HL-60/S4 treated with phorbol 12-myristate 13-acetate at 8.2 ng/mL for 4 days and 3 days (cell line): ENCODE results near the gene SYTL5.

Source experiments
- in situ Hi-C: fragments of 300-500 bp; cut with MboI; formaldehyde crosslinking; loops from 2 replicates; pipeline ENCODE4 v1.15.0; 2022; ENCODE audit warnings: low sequenced_read_pairs

Gene SYTL5

DNA sequence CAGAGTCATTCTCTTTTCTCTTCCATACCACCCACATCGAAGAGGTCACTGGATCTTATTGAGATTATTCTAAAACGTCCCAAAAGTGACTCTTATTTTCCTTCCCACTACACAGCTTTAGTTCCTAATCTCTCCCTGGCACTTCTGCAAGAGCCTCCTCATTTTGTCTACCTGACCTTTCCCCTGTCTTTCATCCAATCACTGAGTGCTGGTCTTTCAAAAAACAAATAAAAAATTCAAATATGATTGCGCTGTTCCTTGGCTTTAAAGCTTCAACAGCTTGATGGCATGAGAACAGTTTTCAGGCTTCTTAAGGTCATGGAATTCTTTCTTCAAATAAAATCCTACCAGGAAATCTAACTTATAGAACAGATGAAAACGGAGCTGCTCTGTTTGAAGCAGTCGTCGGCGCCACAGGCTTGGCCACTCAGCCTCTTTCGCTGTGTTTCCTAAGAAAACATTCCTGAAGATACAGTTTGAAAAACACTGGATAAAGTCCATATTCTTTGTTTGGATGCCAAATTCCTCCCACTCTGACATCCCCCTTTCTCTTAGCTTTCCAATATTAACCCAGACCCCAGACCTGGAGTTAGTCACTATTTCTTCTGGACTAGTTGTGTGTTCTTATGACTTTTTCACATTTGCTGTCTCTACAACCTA lies 12.5 kb downstream of the SYTL5 start:
- in situ Hi-C loops: no loop called here

DNA sequence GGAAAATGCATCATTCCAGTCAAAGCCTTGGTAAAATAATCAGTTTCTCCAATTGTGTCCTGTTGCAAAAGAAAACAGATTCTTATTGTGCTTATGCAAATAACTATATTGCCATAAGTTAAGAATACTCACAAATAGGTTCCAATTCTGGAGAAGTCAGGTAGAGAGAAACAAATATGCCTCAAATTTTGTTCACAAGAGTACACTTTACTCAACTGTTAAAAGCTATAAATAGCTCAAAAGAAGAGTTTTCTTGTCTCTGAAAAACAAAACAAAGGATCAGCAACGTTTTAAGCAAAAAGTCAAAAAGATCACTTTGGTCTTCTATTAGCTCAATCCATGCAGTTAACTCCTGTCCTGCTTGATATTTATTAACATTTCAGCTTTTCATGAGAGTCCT lies 21.9 kb downstream of the SYTL5 start:
- in situ Hi-C loops: no loop called here

DNA sequence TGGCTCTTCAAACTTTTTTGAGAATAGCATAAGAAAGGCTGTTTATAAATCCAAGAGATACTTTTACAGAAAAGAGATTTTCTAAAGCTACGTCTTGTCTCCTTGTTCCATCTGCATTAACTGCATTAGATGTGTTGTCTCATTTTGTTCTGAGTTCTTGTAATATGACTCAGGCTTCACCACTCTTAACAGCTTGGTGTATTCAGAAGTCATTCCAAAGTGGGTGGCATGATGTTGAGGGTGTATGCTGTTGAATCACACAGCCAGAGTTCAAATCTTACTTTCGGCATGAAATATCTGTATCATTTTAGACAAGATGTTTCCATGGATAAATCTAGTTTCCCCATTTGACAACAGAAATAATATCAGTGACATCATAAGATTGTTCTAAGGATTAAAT lies 30.1 kb downstream of the SYTL5 start:
- in situ Hi-C loops: no loop called here

DNA sequence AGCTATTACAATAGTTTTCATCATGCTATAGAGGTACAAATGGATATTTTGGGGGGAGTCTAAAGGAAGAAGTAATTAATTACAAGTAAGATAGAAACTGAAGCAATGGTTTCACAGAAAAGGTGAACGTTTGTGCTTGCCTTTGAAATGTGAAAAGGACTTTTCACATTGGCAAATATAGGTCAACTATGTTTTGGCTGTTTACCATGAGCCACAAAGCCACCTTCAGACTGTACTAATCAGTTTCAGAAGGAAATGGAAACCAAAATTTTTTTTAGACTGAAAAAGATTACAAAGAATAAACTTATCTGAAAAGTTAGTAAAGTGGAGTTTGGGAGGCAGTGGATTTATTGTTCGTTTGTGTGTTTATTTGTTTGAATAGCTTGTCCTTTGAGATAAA lies 32.1 kb downstream of the SYTL5 start:
- in situ Hi-C loops: no loop called here

DNA sequence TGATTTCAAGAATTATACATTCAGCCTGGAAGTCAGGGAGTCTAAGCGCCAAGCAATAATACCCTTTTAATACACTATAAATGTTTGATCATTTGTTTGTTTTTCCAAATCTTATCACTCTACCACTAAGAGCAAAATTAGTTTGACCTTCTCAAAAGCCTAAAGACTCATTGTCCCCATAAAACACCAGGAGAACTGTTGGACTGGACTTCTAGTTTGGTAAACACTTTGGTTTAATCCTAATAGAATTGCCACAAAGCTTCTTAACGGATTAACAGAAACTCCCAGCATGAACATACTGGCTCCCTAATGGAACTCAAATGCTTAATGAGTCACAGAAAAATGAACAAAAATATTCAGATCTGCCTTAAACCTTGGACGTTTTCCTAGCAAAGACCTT lies 34.9 kb downstream of the SYTL5 start:
- in situ Hi-C loops: no loop called here

DNA sequence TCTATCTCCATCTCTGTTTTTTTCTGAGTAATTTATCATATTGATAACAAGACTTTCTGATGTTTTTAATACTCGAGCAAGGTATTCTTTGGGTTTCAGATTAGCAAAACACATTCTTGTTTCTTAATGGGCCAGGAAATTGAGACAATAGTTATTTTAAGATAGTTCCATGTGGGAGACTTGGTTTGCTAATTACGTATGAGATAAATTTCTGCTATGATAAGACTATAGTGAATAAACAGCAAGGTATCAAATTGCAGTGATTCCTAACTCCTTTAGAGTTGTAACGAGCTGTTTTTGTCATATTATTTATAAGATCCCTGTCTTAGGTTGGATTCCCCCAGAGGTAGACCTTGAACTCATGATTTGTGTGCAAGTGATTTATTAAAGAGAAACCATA lies 38.3 kb downstream of the SYTL5 start:
- in situ Hi-C loops: no loop called here

DNA sequence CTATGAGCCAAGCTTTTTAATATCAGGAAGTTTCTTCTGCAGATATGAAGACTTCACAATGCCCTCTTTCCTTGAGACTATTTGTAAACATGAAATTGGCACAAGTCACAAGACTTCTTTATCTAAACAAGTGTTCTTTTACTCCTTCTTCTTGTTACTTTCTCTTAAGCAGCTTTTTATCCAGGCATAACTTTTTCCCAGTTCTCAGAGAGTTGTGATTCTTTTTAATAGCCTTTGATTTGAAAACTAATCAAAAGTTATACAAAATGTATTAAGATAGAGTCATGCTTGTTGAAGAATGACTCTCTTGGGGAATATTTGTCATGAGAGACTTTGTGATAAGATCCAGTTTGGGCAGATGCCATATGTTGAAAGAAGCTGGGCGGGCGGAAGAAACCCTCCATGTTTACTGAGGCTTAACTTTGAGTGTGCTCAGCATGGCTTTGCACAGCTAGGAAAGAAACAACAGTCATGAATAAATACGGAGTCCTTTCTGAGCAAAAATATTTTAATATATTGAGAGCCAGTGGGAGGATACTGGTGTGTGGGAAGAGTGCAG lies 39.3 kb downstream of the SYTL5 start:
- in situ Hi-C loops: no loop called here

DNA sequence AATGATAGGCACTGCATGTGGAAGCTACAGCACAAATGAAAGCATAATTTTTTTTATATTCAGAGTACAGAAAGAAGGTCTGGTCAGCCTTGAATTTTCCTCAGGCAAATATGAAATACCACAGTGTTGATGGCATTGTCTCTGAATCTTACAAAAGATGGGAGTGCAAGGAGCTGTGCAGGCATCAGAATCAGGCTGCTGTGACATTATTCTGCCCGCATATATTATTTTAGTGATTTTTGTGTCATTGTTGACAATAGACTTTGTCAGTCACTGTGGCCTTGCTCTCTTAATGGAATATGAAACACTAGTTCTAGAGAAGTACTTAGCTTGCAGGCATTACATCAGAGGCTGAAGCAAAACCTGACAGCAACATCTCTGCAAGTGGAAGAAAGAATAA lies 42.5 kb downstream of the SYTL5 start:
- in situ Hi-C loops: no loop called here

DNA sequence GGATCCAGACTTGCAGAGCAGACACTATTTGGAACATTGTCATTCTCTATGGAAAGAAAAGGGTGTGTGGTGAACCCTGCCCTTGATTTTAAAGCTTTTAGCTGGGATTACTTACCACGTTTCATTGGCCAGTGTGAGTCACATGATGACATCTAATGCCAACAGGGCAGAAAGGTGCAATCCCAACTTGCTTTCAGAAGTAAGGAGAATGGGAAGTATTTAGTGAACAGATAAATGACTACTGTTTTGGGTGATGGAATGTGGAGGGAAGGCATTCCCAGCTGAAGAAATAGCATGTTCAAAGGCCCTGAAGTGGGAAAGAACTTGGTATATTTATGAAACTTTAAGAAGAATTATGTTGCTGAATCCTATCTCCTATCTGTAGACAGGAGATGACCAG lies 44.5 kb downstream of the SYTL5 start:
- in situ Hi-C loops: no loop called here

DNA sequence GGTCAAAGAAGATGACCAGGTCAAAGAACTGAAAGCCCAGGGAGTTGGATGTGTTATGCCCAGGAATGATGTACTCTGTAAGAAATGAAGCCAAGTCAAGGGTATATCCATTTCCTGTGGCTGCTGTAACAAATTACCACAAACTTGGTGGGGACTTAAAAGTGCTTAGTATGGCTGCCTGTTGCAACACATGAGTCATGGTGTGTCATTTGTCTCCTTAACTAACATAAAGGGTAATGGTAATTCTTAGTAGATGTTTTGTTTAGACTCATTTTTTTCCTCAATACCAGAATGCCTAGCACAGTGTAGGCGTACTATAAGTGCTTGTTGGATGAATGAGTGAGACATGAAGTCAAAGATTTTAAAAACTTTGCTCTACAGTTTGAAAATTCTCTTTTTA lies 45.7 kb downstream of the SYTL5 start:
- in situ Hi-C loops: no loop called here

DNA sequence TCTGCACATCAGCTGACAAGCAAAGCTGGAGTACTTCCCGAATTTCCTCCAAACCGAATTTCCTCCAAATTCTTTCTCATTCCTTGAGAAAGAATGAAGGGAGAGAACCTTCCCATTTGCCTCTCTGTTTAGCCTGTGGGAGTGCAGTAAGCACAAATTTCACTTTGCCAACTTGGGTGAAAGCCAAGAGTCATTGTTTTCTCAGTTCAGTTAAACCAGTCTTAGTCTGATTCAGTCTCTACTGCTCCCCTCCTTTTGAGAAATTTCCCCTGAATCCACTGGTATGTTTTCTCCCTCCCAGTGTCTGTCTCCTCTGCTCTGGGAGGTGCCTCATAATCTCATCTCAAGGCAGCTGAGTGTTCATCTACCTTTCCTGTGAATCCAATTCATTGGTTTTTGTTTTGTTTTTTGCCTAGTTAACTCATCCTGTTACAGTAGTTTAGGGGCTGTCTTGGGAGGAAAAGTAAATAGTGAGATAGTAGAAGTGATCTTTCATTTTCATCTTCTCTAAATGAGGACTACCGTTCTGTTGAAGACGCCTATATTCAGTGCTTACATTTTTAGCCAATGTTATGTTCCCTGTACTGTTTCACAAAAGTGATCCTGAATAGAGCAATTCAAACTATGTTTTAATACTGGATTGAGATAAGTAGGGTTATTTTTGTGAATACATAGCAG lies 49.0 kb downstream of the SYTL5 start:
- in situ Hi-C loops: no loop called here

DNA sequence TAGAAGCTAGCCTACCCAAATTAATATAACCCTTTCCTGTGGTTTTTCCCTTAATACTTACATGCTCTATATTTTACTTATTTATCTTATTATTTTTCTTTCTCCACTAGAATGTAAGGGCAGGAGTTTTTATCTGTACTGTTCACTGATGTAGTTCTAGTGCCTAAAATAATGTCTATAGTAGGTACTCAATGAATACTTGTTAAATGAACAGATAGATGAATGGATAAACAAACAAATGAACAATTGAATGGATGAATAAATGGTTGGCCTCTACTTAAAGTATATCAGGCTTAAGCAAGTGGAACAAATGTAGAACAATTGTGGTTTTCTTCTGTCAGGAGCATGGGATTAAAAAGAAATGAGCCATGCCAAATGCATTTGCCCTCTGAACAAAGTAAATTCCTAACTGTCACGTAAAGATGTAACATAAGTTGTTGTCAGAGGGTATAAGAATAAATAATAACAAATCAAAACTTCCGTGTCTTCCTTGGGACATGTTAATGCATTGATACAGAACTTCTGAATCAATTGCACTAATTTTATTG lies 54.1 kb downstream of the SYTL5 start:
- in situ Hi-C loops: no loop called here

DNA sequence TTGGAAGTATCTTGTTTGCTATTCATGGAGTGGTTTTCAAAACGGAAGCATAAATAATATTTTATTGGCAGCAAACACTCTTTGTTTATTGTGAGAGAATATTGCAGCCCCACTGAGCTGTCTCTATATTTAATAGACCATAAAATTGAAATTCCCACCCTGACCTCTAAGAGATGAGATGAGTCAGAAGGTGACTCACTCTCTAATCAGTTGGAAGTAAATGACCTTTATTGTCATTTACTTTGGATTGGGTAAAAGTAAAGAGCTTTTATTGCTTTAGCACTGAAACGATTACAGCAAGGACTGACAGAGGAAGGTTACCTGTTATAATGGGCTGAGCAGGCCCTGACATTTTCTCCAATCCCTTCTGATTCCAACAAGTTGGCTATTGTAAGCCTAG lies 55.0 kb downstream of the SYTL5 start:
- in situ Hi-C loops: no loop called here

DNA sequence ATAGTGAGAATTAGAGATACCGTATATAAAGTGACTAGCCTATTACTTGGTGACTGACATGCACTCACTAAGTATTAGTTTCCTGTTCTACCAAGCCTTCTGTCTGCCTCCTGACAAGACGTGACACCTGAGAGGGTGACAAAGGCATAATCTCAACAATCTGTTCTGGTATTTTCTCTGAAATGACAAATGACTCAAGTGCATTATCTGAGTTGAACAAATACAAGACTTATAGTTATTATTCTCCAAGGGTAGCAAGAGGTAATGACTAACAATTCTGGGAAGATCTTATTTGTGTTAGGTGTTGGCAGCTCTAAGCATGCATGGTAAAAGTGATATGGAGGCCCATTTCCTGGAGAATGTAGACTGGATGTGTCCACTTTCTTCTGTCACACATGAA lies 60.6 kb downstream of the SYTL5 start:
- in situ Hi-C loops: no loop called here

DNA sequence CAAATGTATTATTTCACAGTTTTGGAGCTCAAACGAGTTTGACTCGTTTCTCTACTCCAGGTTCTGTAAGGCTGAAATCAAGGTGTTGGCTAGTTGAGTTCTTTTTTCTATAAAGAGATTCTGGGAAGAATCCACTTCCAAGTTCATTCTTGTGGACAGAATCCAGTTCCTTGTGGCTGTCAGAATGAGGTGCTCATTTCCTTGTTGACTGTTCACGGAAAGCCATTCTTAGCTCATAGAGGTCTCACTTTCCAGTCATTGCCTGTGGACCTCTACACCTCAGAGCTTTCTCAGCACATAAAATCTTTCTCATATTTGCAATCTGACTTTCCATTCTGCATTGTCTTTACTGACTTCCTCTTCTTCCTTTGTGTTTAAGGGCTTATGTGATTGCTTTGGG lies 62.9 kb downstream of the SYTL5 start:
- in situ Hi-C loops: no loop called here

DNA sequence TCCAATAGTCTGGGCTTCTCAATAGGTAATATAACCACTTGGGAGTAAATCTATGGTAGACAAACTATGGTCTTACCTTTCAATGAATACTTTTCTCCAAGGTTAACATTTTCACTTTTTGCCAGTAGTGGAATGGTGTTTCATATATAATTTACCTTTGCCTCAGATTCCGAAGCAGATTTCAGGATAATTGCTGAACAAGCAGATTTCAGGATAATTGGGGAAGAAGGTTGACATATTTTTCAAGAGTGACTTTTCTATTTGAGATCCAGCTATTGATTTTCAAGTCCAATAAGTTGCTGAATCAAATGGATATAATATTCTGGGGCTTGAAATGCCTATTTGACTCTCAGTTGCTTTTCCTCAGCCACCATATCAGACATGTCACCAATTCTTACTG lies 63.6 kb downstream of the SYTL5 start:
- in situ Hi-C loops: no loop called here

DNA sequence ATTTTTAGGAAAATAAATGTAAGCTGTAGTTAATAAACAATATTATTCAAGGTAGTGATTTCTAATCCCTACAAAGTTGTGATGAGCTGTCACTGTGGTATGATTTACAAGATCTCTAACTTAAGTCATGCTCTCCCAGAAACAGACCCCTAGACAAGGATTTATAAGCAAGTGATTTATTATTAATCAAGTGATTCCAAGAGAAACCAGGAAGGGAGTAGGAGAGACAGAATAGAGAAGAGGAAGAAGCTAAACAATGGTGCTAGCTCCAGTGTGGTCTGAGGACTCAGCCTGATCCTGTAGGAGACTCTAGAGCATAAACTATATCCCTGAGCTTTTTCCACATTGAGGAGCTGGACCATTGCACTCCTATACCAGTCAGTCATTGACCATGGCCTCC lies 73.1 kb downstream of the SYTL5 start:
- in situ Hi-C loops: no loop called here

DNA sequence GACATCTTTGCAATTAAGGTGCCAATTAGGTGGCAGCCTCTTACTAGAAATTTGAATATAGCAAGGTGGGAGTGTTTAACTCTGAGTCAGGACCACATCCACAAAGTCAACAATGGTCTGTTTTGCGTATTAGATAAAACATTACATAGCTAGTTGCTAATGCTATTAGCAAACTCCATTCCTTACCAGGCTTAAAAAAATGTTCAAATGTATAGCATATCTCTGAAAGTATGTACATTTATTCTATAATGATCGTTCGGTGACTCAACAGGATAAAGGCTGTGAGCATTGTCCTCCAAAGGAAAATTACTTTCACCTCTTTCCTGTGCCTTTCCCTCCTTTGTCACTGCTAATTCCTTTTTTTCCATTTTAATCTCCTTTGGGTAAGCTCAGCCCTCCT lies 74.5 kb downstream of the SYTL5 start:
- in situ Hi-C loops: no loop called here

DNA sequence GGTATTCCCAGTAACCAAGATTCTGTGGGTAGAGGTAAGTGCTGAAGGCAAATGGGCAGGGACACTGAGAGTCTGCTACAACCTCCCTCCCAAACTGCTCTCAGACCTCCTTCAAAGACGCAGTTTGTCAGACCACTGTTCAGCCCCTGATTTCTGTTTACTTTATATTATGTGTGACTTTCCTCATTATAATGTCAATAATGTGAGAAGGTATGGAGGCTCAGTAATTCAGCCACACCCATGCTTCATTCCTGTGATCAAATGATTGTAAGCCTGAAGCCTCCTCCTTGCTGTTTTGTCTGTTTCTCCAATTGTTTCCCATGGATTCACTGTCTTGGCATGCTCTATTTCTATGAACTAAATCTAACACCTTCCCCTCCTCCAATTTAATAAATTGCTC lies 75.6 kb downstream of the SYTL5 start:
- in situ Hi-C loops: no loop called here

DNA sequence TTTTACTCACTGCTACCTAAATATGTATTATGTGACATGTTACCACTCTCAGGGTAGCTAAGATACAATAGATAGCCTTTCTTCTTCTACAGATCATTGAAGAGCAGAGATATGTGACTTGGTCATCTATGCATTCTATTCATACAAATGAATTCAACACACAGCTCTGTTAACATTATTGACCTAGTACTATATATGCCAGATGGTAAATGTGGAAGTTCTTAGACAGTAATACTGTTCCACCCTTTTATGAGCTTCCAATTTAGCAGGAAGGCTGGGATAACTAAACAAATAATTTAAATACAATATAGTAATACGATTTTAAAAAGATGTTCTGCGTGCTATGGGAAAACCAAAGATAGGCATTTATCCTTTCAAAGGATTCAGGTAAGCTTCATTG lies 76.0 kb downstream of the SYTL5 start:
- in situ Hi-C loops: no loop called here

DNA sequence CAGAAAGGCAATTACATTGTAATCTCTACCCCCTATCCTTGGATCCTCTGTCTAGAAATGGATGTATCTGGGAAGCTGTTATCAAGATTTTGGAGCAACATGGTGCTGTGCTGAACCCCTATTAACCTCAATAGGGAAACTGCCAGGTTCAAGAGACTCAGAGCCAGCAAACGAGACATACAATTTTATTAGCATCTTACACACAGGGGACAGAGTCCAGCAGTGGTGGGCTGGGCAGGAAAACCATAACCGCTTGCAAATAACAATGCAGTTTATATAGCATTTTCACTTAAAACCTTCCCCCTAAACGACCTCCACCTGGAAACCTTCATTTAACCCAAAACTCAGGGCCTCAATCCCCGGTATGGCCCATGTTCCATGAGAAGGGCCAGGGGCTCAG lies 79.5 kb downstream of the SYTL5 start:
- in situ Hi-C loops: no loop called here

DNA sequence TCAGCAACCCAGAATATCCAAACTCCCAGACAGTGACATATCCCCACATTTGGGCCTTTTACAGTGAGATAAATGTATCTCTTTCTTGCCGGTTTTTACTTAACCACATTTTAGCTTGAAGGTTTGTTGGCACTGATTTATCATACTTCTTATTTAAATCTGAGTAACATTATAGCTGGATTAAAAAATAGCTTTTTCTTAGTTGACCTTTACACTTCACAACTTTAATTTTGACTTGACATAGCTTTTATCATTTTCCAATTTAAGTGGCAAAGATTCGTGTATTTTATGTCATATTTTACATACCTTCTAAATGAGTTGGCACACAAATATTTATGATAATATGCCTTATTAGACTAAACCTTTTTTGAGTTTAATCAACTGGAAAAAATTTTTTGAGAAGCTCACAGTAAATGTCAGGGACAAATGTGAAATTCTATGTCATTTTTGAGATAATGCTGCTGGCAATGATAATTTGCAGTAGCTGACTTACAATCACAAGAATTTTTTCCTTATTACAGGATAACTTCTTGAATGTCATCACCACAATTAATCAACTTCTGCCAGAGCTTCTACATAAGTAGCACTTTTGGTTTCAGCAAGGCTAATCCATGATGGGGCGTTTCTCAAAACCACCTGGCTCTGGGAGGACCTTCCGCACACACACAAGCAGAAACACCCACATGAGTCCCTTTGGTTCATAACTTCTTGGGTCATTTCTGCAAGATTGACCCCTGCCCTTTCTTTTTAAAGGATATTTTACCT lies 80.3 kb downstream of the SYTL5 start:
- in situ Hi-C loops: no loop called here
